Heart right ventricle (tissue), 16 donors: ENCODE data around the gene NKX6-2. TPM values are rescaled to one million over a fixed set of nuclear protein-coding genes. Genes with fewer than 3 reads are reported as not detected.

Source experiments
- ATAC-seq, 8 donors: fragments of 200-7000 bp; cut with Tn5 transposase; one replicate each; pipeline ENCODE4 v1.9.1; 2020; ENCODE audit warnings: mild to moderate bottlenecking in 8 of 8, moderate library complexity in 8 of 8, moderate number of reproducible peaks in 1 of 8
- DNase-seq, 2 donors: peaks; one replicate each; pipeline ENCODE4 v3.0.0-alpha.2; 2020
- H3K27ac ChIP-seq, 10 donors: fragments of 200-600 bp; sonication (generic) in 2 of 10; one replicate each; pipeline versions ENCODE4 v1.5.0 to v1.8.0; 2020 to 2022; ENCODE audit warnings: mild to moderate bottlenecking in 3 of 10
- H3K27me3 ChIP-seq, 7 donors: fragments of 200-600 bp; one replicate each; pipeline ENCODE4 v1.8.0; 2021 to 2022; ENCODE audit warnings: mild to moderate bottlenecking in 2 of 7
- H3K36me3 ChIP-seq, 9 donors: fragments of 200-600 bp; sonication (generic) in 1 of 9; one replicate each; pipeline versions ENCODE4 v1.5.0 to v1.8.0; 2020 to 2022; ENCODE audit warnings: mild to moderate bottlenecking in 2 of 9
- H3K4me1 ChIP-seq, 9 donors: fragments of 200-600 bp; sonication (generic) in 1 of 9; one replicate each; pipeline versions ENCODE4 v1.5.0 to v1.8.0; 2020 to 2022; ENCODE audit warnings: mild to moderate bottlenecking in 4 of 9
- H3K4me3 ChIP-seq, 10 donors: fragments of 200-600 bp; sonication (generic) in 2 of 10; one replicate each; pipeline versions ENCODE4 v1.5.0 to v1.8.0; 2020 to 2022; ENCODE audit warnings: mild to moderate bottlenecking in 7 of 10, moderate library complexity in 2 of 10
- H3K9me3 ChIP-seq, 11 donors: fragments of 200-600 bp in 10 of 11; sonication (generic) in 2 of 11; one replicate each; pipeline versions ENCODE4 v1.5.0 to v1.8.0; 2013 to 2022; ENCODE audit warnings: mild to moderate bottlenecking in 2 of 11, control low read depth in 1 of 11, moderate library complexity in 1 of 11
- WGBS, 2 donors: extraction: QIAGEN DNeasy Blood & Tissue Kit; methylation state at CpG; one replicate each; pipeline ENCODE4 v1.1.7; 2013; ENCODE audit warnings: inconsistent platforms in 1 of 2; 5-methylcytosine and 5-hydroxymethylcytosine counted together
- intact Hi-C, 10 donors: fragments of 100-400 bp; cut with DNase I; formaldehyde crosslinking; loops; one replicate each; pipeline versions ENCODE4 v1.11.1 to v1.14.2; 2022
- polyA plus RNA-seq, 2 donors: library from polyadenylated mRNA; stranded (reverse); fragments of 200-250 nt; gene quantifications; one replicate each; pipeline ENCODE4 v1.2.3, GENCODE V29; 2013
- total RNA-seq, 10 donors: library from RNA; stranded (reverse); fragmentation: NEBNext Ultra II Directional in 3 of 10; extraction: Animal tissue kit (Norgen Biotek cat#: 25700) in 3 of 10; gene quantifications; one replicate each; pipeline versions ENCODE4 v1.2.1 to v1.2.4, GENCODE V29; 2021 to 2023
- TF ChIP-seq, protein P1 (sequence below), 9 donors: fragments of 200-600 bp; sonication (generic) in 2 of 9; IDR thresholded peaks; one replicate each; pipeline versions ENCODE4 v1.5.0 to v1.8.0; 2021 to 2022; ENCODE audit warnings: antibody characterized with exemption in 9 of 9, mild to moderate bottlenecking in 5 of 9, moderate library complexity in 1 of 9
- donor health status: Arrhythmogenic right ventricular cardiomyopathy.
- donor health status: ischemic (EF 13 %, LVEDD 7.1; RV severe dilation, severe dysfunction).
- donor health status: healthy with polysubstance abuse.
- donor health status: DM: no; HTN: yes; CAD: no.
- donor health status: DM: no; HTN: no; CAD: no.
- donor health status: ischemic (EF 25% LVEDD 6.9; RV normal size, moderate dysfunction).
- donor health status: ischemic (EF 25% LVEDD 5.7; RV mildly dilated, moderate dysfunction).
- donor health status: healthy.
- donor health status: DM: yes; HTN: yes; CAD: no.
- donor health status: Ischemic cardiomyopathy.
- donor health status: ischemic (EF 35%, LVEDD 5.7; RV mildly dilated, moderate dysfunction).
- donor health status: nonischemic (EF 11% LVEDD 7.7; RV severe dilation, severe dysfunction).
- donor health status: DM: yes; HTN: yes; CAD: no.
- donor health status: PGD.
- donor health status: ischemic (EF 29% LVEDD 5.4; RV normal size, mild dysfunction).
- donor health status: nonischemic (EF 23%, LVEDD 6.1; RV moderate dilation, normal function).

NKX6-2 gene
- total and polyA plus RNA-seq, 12 donors, result 0.17 to 0.51 TPM; not detected in 10

DNA sequence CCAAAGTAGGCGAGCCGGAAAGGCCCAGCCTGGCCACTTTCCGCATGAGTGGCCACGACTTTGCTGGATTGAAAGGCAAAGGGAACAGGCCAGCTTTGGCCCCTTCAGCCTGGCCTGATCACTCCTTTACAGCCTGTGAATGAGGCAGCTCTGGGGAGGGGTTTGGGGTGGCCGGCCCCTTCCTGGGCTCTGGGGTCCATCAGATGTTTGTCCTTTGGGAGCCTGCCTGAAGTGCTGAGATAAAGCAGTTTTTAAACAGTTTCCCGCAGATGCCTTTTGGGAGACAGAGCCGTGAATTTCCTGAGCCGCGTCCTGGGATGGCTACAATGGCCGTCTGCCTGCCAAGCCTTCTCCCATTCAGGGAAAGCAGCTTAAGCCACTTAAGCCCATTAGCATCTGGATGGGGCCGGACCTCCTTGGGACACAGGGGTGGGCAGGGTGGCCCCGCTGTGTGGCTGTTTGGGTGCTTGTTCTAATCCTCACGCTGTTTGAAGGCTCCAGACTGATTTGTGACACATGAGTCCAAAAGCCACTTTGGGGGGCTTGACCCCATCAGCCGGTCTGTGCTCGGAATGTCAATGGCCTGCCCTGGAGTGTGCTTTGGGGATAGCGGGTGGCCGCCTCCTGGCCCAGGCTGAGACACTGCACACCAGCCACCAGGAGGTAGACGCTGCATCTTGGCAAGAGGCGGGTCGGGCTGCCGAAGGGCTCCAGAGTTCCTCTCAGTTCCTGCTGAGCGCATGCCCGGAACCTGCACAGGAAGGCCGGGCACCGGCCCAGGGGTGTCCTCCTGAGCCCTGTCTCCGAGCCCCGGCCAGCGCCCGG, 38.9 kb downstream of the NKX6-2 start:
- DNase-seq (no peak), ATAC-seq (no peak)
- WGBS, 2 donors, result 73 to 80% methylated on average over 29 of the region's 29 CpGs
- Histone ChIP-seq H3K9me3 (no peaks in the 10 kb centered on the region), H3K27ac (no peak overlapping the region), H3K27me3 (no peaks in the 10 kb centered on the region), H3K36me3 (peaks cover 0 to 51% (median 17%) of the 10 kb centered on the region in 9 donors), H3K4me3 (no peak overlapping the region), H3K4me1 (no peaks in the 10 kb centered on the region)
- TF ChIP-seq, protein P1, sequence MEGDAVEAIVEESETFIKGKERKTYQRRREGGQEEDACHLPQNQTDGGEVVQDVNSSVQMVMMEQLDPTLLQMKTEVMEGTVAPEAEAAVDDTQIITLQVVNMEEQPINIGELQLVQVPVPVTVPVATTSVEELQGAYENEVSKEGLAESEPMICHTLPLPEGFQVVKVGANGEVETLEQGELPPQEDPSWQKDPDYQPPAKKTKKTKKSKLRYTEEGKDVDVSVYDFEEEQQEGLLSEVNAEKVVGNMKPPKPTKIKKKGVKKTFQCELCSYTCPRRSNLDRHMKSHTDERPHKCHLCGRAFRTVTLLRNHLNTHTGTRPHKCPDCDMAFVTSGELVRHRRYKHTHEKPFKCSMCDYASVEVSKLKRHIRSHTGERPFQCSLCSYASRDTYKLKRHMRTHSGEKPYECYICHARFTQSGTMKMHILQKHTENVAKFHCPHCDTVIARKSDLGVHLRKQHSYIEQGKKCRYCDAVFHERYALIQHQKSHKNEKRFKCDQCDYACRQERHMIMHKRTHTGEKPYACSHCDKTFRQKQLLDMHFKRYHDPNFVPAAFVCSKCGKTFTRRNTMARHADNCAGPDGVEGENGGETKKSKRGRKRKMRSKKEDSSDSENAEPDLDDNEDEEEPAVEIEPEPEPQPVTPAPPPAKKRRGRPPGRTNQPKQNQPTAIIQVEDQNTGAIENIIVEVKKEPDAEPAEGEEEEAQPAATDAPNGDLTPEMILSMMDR (IDR thresholded peaks at IDR 0.05), result no peak
- intact Hi-C loops, result no loop called here

GRCh38 chr10:132746386-132746785, 39.6 kb downstream of the NKX6-2 start:
- intact Hi-C loops, result no loop called here
- DNase-seq (no peak), ATAC-seq (no peak)
- H3K27me3 ChIP-seq, result no peaks in the 10 kb centered on the region
- no peaks in the 10 kb centered on the region for H3K9me3 ChIP-seq
- TF ChIP-seq, protein P1 (IDR thresholded peaks at IDR 0.05), result no peak
- WGBS, 2 donors, result 88 to 92% methylated on average over 14 of the region's 14 CpGs
- H3K4me1 ChIP-seq, result no peaks in the 10 kb centered on the region
- H3K36me3 ChIP-seq, result peaks cover 0 to 57% (median 17%) of the 10 kb centered on the region in 9 donors
- no peak overlapping the region for H3K4me3 ChIP-seq
- H3K27ac ChIP-seq, result no peak overlapping the region

DNA sequence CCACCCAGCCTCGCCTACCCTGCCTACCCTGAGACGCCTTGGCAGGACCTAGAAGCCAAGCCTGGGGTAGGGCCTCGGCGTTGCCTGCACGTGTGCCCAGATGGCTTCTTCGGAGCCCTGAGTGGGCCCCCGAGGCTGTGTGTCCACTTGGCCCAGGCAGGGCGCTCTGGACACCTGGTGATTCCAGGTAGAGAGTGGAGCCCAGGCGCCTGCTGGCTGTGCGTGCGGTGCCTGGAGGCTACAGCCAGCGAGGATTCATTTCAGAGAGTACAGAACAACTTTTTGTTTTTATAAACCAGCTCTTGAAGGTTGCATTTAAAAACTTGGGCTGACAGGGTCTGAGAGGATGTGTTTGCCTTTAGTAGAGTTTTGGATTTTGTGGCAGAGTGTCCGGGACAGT, 40.0 kb downstream of the NKX6-2 start:
- H3K27me3 ChIP-seq, result no peaks in the 10 kb centered on the region
- DNase-seq, result no peak
- ATAC-seq, result no peak
- H3K4me3 ChIP-seq, result no peak overlapping the region
- WGBS, 2 donors, result 92 to 96% methylated on average over 13 of the region's 13 CpGs
- TF ChIP-seq, protein P1 (IDR thresholded peaks at IDR 0.05), result no peak
- H3K27ac ChIP-seq, result no peak overlapping the region
- H3K36me3 ChIP-seq, result peaks cover 0 to 55% (median 15%) of the 10 kb centered on the region in 9 donors
- intact Hi-C loops, result no loop called here
- H3K9me3 ChIP-seq, result no peaks in the 10 kb centered on the region
- H3K4me1 ChIP-seq, result no peaks in the 10 kb centered on the region

DNA sequence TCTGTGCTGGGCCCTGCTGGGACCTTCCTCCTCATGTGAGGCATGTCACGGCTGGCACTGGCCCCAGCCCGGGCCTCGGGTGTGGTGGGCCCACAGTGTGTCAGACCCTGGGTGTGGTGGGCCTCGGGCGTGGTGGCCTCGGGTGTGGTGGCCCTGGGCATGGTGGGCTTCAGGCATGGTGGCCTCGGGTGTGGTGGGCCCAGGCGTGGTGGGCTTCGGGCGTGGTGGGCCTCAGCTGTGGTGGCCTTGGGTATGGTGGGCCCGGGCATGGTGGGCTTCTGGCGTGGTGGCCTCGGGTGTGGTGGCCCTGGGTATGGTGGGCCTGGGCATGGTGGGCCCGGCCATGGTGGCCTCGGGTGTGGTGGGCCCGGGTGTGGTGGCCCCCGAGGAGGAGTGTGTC, 40.4 kb downstream of the NKX6-2 start:
- Histone ChIP-seq H3K36me3 (peaks cover 0 to 51% (median 11%) of the 10 kb centered on the region in 9 donors), H3K27ac (no peak overlapping the region)
- 95 to 99% methylated on average over 17 of the region's 17 CpGs for WGBS, 2 donors

More for the DNA sequence above, 40.4 kb downstream of the NKX6-2 start:
- H3K4me1 ChIP-seq, result no peaks in the 10 kb centered on the region
- intact Hi-C loops, result no loop called here
- DNase-seq (no peak), ATAC-seq (peak in 2 of 8 donors; percentile 8 to 16)
- H3K4me3 ChIP-seq, result no peak overlapping the region
- no peaks in the 10 kb centered on the region for H3K9me3 ChIP-seq
- TF ChIP-seq, protein P1 (IDR thresholded peaks at IDR 0.05), result no peak
- H3K27me3 ChIP-seq, result no peaks in the 10 kb centered on the region
